ENCODE results near the gene TMPRSS6. TPM values are rescaled to one million over a fixed set of nuclear protein-coding genes. Genes with fewer than 3 reads are reported as not detected.

The TMPRSS6 gene
- total RNA-seq, 2 donors from 2014 or later: 0.22 to 0.31 TPM

- no peak for TF ChIP-seq CTCF (conservative IDR thresholded peaks at IDR 0.05)
- no peak overlapping the region for H3K27ac Mint-ChIP-seq
- Histone ChIP-seq H3K27ac (ENCODE audit: low read depth, low read length) (no peak overlapping the region), H3K4me3 (ENCODE audit: low read length) (no peak overlapping the region), H3K36me3 (ENCODE audit: control insufficient read depth, insufficient read depth, low read length) (no peaks in the 10 kb centered on the region), H3K9me3 (ENCODE audit: control insufficient read depth, low read length) (no peaks in the 10 kb centered on the region), H3K4me1 (ENCODE audit: control insufficient read depth, insufficient read depth, low read length) (peaks cover under 1% of the 10 kb centered on the region), H3K27me3 (ENCODE audit: control insufficient read depth, insufficient read depth, low read length, poor library complexity, severe bottlenecking) (no peaks in the 10 kb centered on the region), H3K9ac (ENCODE audit: extremely low read depth, low read length, poor library complexity, severe bottlenecking) (no peak overlapping the region)
- peaks cover 14% of the 10 kb centered on the region for H3K4me1 Mint-ChIP-seq
- no peak for DNase-seq
- 91 to 92% methylated on average over 7 to 12 of the region's 12 CpGs for WGBS, 2 experiments (ENCODE audit: insufficient coverage in 1 of 2, insufficient read length in 1 of 2)
- H3K27me3 Mint-ChIP-seq (ENCODE audit: insufficient read depth): no peaks in the 10 kb centered on the region
- H3K9me3 Mint-ChIP-seq: no peaks in the 10 kb centered on the region
- no peaks in the 10 kb centered on the region for H3K36me3 Mint-ChIP-seq (ENCODE audit: low read depth)
- no peak overlapping the region for H3K4me3 Mint-ChIP-seq
Measured at GRCh38 chr22:37128555-37129281, 19.2 kb upstream of the TMPRSS6 start.

- no peak for TF ChIP-seq CTCF (conservative IDR thresholded peaks at IDR 0.05)
Measured at GRCh38 chr22:37127350-37127878, 17.9 kb upstream of the TMPRSS6 start.

GRCh38 chr22:37126882-37127281, 17.4 kb upstream of the TMPRSS6 start:
- Mint-ChIP-seq H3K36me3 (ENCODE audit: low read depth) (no peaks in the 10 kb centered on the region), H3K9me3 (no peaks in the 10 kb centered on the region), H3K27ac (no peak overlapping the region), H3K4me1 (peaks cover 29% of the 10 kb centered on the region), H3K4me3 (no peak overlapping the region), H3K27me3 (ENCODE audit: insufficient read depth) (no peaks in the 10 kb centered on the region)
- H3K4me1 ChIP-seq (ENCODE audit: control insufficient read depth, insufficient read depth, low read length): peaks cover 15% of the 10 kb centered on the region
- no peaks in the 10 kb centered on the region for H3K9me3 ChIP-seq (ENCODE audit: control insufficient read depth, low read length)
- no peaks in the 10 kb centered on the region for H3K36me3 ChIP-seq (ENCODE audit: control insufficient read depth, insufficient read depth, low read length)
- no peak overlapping the region for H3K4me3 ChIP-seq (ENCODE audit: low read length)
- no peaks in the 10 kb centered on the region for H3K27me3 ChIP-seq (ENCODE audit: control insufficient read depth, insufficient read depth, low read length, poor library complexity, severe bottlenecking)
- DNase-seq: peak; percentile 77
- no peak overlapping the region for H3K9ac ChIP-seq (ENCODE audit: extremely low read depth, low read length, poor library complexity, severe bottlenecking)
- peak; percentile 82 for TF ChIP-seq CTCF (conservative IDR thresholded peaks at IDR 0.05)
- WGBS, 2 experiments (ENCODE audit: insufficient coverage in 1 of 2, insufficient read length in 1 of 2): 76 to 91% methylated on average over 5 of the region's 5 CpGs
- no peak overlapping the region for H3K27ac ChIP-seq (ENCODE audit: low read depth, low read length)

More at GRCh38 chr22:37127350-37127878, 17.9 kb upstream of the TMPRSS6 start:
- H3K4me3 ChIP-seq (ENCODE audit: low read length): no peak overlapping the region
- H3K9ac ChIP-seq (ENCODE audit: extremely low read depth, low read length, poor library complexity, severe bottlenecking): no peak overlapping the region
- WGBS, 2 experiments (ENCODE audit: insufficient coverage in 1 of 2, insufficient read length in 1 of 2): 85 to 87% methylated on average over 11 to 14 of the region's 14 CpGs
- Mint-ChIP-seq H3K9me3 (no peaks in the 10 kb centered on the region), H3K4me1 (peaks cover 24% of the 10 kb centered on the region), H3K27ac (no peak overlapping the region), H3K4me3 (no peak overlapping the region), H3K36me3 (ENCODE audit: low read depth) (no peaks in the 10 kb centered on the region), H3K27me3 (ENCODE audit: insufficient read depth) (no peaks in the 10 kb centered on the region)
- no peaks in the 10 kb centered on the region for H3K27me3 ChIP-seq (ENCODE audit: control insufficient read depth, insufficient read depth, low read length, poor library complexity, severe bottlenecking)
- H3K9me3 ChIP-seq (ENCODE audit: control insufficient read depth, low read length): no peaks in the 10 kb centered on the region
- no peak for DNase-seq
- H3K27ac ChIP-seq (ENCODE audit: low read depth, low read length): no peak overlapping the region
- H3K4me1 ChIP-seq (ENCODE audit: control insufficient read depth, insufficient read depth, low read length): peaks cover 10% of the 10 kb centered on the region
- H3K36me3 ChIP-seq (ENCODE audit: control insufficient read depth, insufficient read depth, low read length): no peaks in the 10 kb centered on the region

All from endodermal cell (in vitro differentiated cells).